Heart right ventricle (tissue), 16 donors: Measurements from ENCODE around the gene PKD1L1. TPM values are rescaled to one million over a fixed set of nuclear protein-coding genes. Genes with fewer than 3 reads are reported as not detected.

ENCODE experiments used
- ATAC-seq, 8 donors: fragments of 200-7000 bp; cut with Tn5 transposase; one replicate each; pipeline ENCODE4 v1.9.1; 2020; ENCODE audit warnings: mild to moderate bottlenecking in 8 of 8, moderate library complexity in 8 of 8, moderate number of reproducible peaks in 1 of 8
- DNase-seq, 2 donors: peaks; one replicate each; pipeline ENCODE4 v3.0.0-alpha.2; 2020
- H3K27ac ChIP-seq, 10 donors: fragments of 200-600 bp; sonication (generic) in 2 of 10; one replicate each; pipeline versions ENCODE4 v1.5.0 to v1.8.0; 2020 to 2022; ENCODE audit warnings: mild to moderate bottlenecking in 3 of 10
- H3K27me3 ChIP-seq, 7 donors: fragments of 200-600 bp; one replicate each; pipeline ENCODE4 v1.8.0; 2021 to 2022; ENCODE audit warnings: mild to moderate bottlenecking in 2 of 7
- H3K36me3 ChIP-seq, 9 donors: fragments of 200-600 bp; sonication (generic) in 1 of 9; one replicate each; pipeline versions ENCODE4 v1.5.0 to v1.8.0; 2020 to 2022; ENCODE audit warnings: mild to moderate bottlenecking in 2 of 9
- H3K4me1 ChIP-seq, 9 donors: fragments of 200-600 bp; sonication (generic) in 1 of 9; one replicate each; pipeline versions ENCODE4 v1.5.0 to v1.8.0; 2020 to 2022; ENCODE audit warnings: mild to moderate bottlenecking in 4 of 9
- H3K4me3 ChIP-seq, 10 donors: fragments of 200-600 bp; sonication (generic) in 2 of 10; one replicate each; pipeline versions ENCODE4 v1.5.0 to v1.8.0; 2020 to 2022; ENCODE audit warnings: mild to moderate bottlenecking in 7 of 10, moderate library complexity in 2 of 10
- H3K9me3 ChIP-seq, 11 donors: fragments of 200-600 bp in 10 of 11; sonication (generic) in 2 of 11; one replicate each; pipeline versions ENCODE4 v1.5.0 to v1.8.0; 2013 to 2022; ENCODE audit warnings: mild to moderate bottlenecking in 2 of 11, control low read depth in 1 of 11, moderate library complexity in 1 of 11
- WGBS, 2 donors: extraction: QIAGEN DNeasy Blood & Tissue Kit; methylation state at CpG; one replicate each; pipeline ENCODE4 v1.1.7; 2013; ENCODE audit warnings: inconsistent platforms in 1 of 2; 5-methylcytosine and 5-hydroxymethylcytosine counted together
- intact Hi-C, 10 donors: fragments of 100-400 bp; cut with DNase I; formaldehyde crosslinking; loops; one replicate each; pipeline versions ENCODE4 v1.11.1 to v1.14.2; 2022
- polyA plus RNA-seq, 2 donors: library from polyadenylated mRNA; stranded (reverse); fragments of 200-250 nt; gene quantifications; one replicate each; pipeline ENCODE4 v1.2.3, GENCODE V29; 2013
- total RNA-seq, 10 donors: library from RNA; stranded (reverse); fragmentation: NEBNext Ultra II Directional in 3 of 10; extraction: Animal tissue kit (Norgen Biotek cat#: 25700) in 3 of 10; gene quantifications; one replicate each; pipeline versions ENCODE4 v1.2.1 to v1.2.4, GENCODE V29; 2021 to 2023
- TF ChIP-seq, protein P1 (sequence below), 9 donors: fragments of 200-600 bp; sonication (generic) in 2 of 9; IDR thresholded peaks; one replicate each; pipeline versions ENCODE4 v1.5.0 to v1.8.0; 2021 to 2022; ENCODE audit warnings: antibody characterized with exemption in 9 of 9, mild to moderate bottlenecking in 5 of 9, moderate library complexity in 1 of 9
- donor health status: Arrhythmogenic right ventricular cardiomyopathy.
- donor health status: ischemic (EF 13 %, LVEDD 7.1; RV severe dilation, severe dysfunction).
- donor health status: healthy with polysubstance abuse.
- donor health status: DM: no; HTN: yes; CAD: no.
- donor health status: DM: no; HTN: no; CAD: no.
- donor health status: ischemic (EF 25% LVEDD 6.9; RV normal size, moderate dysfunction).
- donor health status: ischemic (EF 25% LVEDD 5.7; RV mildly dilated, moderate dysfunction).
- donor health status: healthy.
- donor health status: DM: yes; HTN: yes; CAD: no.
- donor health status: Ischemic cardiomyopathy.
- donor health status: ischemic (EF 35%, LVEDD 5.7; RV mildly dilated, moderate dysfunction).
- donor health status: nonischemic (EF 11% LVEDD 7.7; RV severe dilation, severe dysfunction).
- donor health status: DM: yes; HTN: yes; CAD: no.
- donor health status: PGD.
- donor health status: ischemic (EF 29% LVEDD 5.4; RV normal size, mild dysfunction).
- donor health status: nonischemic (EF 23%, LVEDD 6.1; RV moderate dilation, normal function).

Gene PKD1L1
- total and polyA plus RNA-seq, 12 donors, result 1.5 to 4.7 (median 2.4) TPM

DNA sequence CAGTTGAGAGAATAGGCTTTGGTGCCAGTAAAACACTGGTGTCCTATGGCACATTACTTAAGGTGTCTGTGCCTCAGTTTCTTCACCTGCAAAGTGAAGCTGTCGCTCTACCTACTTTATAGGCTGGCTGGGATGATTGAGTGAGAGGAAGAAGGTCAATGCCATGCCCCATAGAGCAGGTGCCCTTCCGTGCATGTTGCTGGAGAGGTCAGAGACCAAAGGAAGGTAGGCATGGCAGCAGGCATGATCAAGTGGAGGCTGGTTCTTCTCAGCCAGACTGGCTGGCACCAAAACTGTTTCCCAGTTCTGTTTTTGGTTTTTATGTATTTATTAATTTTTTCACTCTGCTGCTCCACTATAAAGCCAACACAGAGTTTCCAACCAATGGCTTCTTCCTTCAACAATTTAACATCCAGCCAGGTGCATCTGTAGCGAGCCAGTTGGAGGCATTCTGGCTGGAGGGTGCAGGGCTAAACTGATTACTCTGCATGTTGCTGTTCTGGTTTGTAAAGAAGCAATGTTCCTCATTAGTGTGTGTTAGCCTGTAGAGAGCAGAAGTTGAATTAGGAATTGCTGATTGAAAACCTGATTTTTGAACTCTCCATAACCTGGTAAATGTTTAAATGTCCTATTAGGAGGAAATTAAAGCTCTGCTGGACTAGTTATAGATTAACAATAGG lies 222.1 kb downstream of the PKD1L1 start:
- WGBS, 2 donors, result 97 to 99% methylated on average over 3 of the region's 3 CpGs
- no peak for ATAC-seq
- peaks cover 0 to 1% (median 0%) of the 10 kb centered on the region in 9 donors for H3K4me1 ChIP-seq

DNA sequence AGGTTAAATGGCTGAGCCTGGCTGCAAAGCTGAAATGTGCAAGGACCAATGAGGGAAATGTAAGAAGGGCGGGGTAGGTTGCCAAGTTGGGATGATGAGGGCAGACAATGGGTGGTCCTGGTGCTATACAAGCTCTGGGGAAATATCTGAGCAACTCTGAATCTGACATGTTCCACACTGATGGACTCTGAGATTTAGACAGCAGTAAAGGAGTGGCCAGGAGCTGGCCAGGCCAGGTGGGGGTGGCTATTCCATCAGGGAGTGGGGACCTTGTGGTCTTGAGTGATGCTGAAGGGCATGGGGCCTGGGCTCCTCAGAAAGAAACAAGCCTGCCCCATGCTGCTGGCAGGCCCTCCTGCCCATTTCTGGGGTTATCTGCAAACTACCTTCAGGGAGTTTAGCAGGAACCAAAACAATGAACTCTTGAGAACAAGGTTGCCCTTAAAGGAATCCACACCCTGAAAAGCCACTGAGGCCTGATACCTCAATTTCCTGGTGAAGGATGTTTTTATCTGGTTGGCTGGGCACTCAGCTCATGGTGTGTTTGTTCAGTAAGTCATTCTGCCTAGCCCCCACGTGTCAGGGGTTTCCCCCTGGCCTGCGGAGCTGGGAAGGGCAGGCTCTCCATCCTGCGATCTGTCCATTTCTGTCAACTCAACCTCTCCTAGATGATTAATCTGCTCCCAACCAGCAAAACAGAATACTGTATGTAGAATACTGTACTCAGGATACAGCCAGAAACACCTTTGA lies 223.1 kb downstream of the PKD1L1 start:
- Histone ChIP-seq H3K36me3 (no peaks in the 10 kb centered on the region), H3K4me3 (no peak overlapping the region), H3K27me3 (no peaks in the 10 kb centered on the region), H3K4me1 (peaks cover 0 to 11% (median 4%) of the 10 kb centered on the region in 9 donors), H3K9me3 (no peaks in the 10 kb centered on the region), H3K27ac (no peak overlapping the region)
- ATAC-seq (no peak), DNase-seq (no peak)
- intact Hi-C loops, result no loop called here
- TF ChIP-seq, protein P1, sequence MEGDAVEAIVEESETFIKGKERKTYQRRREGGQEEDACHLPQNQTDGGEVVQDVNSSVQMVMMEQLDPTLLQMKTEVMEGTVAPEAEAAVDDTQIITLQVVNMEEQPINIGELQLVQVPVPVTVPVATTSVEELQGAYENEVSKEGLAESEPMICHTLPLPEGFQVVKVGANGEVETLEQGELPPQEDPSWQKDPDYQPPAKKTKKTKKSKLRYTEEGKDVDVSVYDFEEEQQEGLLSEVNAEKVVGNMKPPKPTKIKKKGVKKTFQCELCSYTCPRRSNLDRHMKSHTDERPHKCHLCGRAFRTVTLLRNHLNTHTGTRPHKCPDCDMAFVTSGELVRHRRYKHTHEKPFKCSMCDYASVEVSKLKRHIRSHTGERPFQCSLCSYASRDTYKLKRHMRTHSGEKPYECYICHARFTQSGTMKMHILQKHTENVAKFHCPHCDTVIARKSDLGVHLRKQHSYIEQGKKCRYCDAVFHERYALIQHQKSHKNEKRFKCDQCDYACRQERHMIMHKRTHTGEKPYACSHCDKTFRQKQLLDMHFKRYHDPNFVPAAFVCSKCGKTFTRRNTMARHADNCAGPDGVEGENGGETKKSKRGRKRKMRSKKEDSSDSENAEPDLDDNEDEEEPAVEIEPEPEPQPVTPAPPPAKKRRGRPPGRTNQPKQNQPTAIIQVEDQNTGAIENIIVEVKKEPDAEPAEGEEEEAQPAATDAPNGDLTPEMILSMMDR (IDR thresholded peaks at IDR 0.05), result no peak
- WGBS, 2 donors, result 86 to 90% methylated on average over 4 of the region's 4 CpGs

More for the DNA sequence above, 222.1 kb downstream of the PKD1L1 start:
- Histone ChIP-seq H3K36me3 (no peaks in the 10 kb centered on the region), H3K27ac (no peak overlapping the region), H3K4me3 (no peak overlapping the region), H3K9me3 (no peaks in the 10 kb centered on the region), H3K27me3 (no peaks in the 10 kb centered on the region)
- TF ChIP-seq, protein P1 (IDR thresholded peaks at IDR 0.05), result no peak
- intact Hi-C loops, result no loop called here
- no peak for DNase-seq

Other genes with a start within 250 kb of the PKD1L1 start
- gene HUS1, start 31.1 kb upstream of the PKD1L1 start, total RNA-seq, result 10 to 100 TPM; 21.5 to 35.9 (median 28.1) TPM
- 10 to 100 TPM in 1 of 2 donors, 1 to 10 TPM in 1; 9.6 to 11.6 TPM for gene HUS1, start 31.1 kb upstream of the PKD1L1 start, polyA plus RNA-seq
- not detected for gene SUN3, start 80.6 kb upstream of the PKD1L1 start, total RNA-seq
- gene SUN3, start 80.6 kb upstream of the PKD1L1 start, polyA plus RNA-seq, result not detected
- under 1 TPM in 1 of 10 donors, not detected in 9; 0.24 TPM for gene C7orf57, start 87.1 kb upstream of the PKD1L1 start, total RNA-seq
- gene C7orf57, start 87.1 kb upstream of the PKD1L1 start, polyA plus RNA-seq, result not detected
- 10 to 100 TPM; 14.4 to 26.6 (median 17.4) TPM for gene UPP1, start 140.8 kb upstream of the PKD1L1 start, total RNA-seq
- 10 to 100 TPM; 27.5 to 54.5 TPM for gene UPP1, start 140.8 kb upstream of the PKD1L1 start, polyA plus RNA-seq
- gene ABCA13, start 223.0 kb upstream of the PKD1L1 start, total RNA-seq, result under 1 TPM; 0.02 to 0.37 (median 0.07) TPM
- gene ABCA13, start 223.0 kb upstream of the PKD1L1 start, polyA plus RNA-seq, result under 1 TPM in 1 of 2 donors, not detected in 1; 0.01 TPM